HG02885 (cell line): Measurements from ENCODE around the gene WNT11.
"Not testable (repeated sequence)": the region's sequence is repeated elsewhere in the genome, so short reads cannot be mapped to it uniquely, and the experiment has no call there.

ENCODE experiments used
- ATAC-seq: cut with Tn5 transposase; IDR thresholded peaks from one replicate; pipeline ENCODE4 v1.9.1; 2021; ENCODE audit warnings: mild to moderate bottlenecking; ENCODE audit not compliant: unreplicated experiment, poor library complexity

Gene WNT11

DNA sequence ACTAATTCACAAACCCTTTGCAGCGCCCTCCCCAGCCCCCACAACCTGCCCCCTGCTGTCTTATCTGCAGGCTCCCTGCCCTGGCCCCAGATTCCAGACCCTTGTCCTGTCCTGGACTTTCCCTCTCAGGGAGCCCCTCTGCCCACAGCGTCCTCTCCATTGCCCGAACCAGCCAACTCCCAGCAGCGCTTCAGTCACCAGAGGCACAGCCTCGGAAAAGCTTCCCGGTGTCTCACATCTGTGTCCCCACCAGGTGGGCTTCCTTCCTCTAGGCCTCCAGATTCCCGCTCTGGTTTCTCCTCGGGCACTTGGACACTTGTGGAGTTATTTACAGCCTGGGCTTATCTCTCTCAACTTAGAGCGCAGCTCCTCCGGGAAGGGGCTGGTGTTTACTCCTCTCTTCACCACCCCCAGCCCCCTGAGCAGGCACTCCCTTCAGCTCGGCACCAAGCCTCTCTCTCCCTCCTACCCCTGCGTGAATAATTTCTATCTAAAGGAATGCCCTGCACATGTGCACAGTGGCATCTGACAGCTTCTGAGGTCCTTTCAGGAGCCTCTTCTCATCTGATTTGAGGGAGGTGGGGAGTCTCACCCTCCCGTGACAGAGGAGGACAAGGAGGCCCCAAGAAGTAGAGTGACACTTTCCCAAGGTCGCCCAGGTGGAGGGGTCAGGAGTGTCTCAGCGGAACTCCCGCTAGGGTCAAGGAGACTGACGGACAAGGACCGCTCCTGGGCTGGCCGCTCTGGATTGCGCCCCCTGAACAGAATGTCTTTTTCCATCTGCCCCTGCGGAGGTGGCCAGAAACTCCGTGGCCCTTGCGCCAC, 838 bp downstream of the WNT11 start:
- no peak for ATAC-seq

DNA sequence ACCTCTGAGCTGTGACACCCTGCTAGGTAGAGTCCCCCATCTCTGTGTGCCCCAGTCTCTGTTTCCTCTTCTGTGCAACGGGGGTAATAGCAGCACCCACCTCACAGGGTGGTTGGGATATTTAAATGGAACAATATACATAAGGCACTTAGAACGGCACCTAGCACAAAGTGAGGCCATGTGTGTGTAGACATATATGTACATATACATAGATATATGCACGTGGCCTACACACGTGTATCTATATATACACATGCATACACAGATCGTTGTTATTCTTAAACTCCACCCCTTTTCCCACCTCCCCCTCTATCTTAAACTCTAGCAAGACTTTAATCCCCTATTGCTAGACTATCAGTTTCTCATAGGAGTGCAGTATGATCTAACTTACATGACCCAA, 2.4 kb downstream of the WNT11 start:
- ATAC-seq = no peak

GRCh38 chr11:76203131-76203925, 3.0 kb downstream of the WNT11 start:
- ATAC-seq = no peak

DNA sequence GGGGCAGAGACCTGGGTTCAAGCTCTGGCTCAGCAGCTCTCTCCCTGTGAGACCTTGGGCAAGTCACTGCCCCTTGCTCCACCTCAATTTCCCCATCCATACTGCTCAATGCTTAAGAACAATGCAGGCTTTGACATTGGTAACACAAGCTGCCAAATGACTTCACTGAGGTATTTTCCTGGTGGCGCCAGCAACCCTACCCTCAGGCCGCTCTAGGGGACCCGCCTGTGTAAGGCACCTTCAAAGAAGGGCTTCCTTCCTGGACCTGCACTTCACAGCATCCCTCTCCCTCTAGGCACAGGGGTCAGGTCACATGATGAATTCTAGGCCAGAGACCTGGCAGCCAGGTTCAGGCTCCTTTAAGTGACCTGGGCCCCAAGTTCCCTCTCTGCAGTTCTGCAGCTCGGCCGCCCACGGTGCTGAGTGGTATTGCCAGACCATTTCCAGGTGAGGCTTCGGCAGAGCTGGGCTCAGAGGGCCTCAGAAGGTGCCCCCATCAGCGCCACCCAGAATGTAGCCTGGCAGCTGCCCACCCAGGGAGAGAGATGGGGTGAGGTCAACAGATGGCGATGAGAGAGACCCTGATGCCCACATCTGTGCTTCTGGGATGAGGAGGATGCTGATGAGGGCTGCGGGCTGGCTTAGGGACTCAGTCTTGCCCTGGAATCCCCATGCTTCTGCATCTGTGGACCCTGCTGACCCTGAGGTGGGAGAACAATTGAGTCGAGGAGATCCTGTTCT, 4.5 kb downstream of the WNT11 start:
- ATAC-seq = no peak

DNA sequence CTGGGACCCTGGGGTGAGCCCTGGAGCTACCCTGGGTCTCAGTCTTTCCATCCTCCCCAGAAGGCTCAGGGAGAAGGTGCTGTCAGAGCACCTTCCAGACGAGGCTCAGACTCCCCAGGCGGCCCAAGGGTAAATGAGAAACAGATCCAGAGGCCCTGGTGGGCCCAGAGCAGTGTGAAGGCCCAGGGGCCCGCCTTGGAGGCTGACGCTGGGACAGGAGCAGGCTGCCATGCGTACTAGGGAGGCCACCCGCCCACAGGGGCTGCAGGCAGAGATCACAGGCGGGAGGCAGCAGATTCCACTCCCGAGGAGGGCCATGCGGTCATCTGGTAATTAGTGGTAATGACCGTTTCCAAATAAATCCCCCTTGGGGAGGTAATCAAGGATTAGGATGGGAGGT, 5.2 kb downstream of the WNT11 start:
- no peak for ATAC-seq

DNA sequence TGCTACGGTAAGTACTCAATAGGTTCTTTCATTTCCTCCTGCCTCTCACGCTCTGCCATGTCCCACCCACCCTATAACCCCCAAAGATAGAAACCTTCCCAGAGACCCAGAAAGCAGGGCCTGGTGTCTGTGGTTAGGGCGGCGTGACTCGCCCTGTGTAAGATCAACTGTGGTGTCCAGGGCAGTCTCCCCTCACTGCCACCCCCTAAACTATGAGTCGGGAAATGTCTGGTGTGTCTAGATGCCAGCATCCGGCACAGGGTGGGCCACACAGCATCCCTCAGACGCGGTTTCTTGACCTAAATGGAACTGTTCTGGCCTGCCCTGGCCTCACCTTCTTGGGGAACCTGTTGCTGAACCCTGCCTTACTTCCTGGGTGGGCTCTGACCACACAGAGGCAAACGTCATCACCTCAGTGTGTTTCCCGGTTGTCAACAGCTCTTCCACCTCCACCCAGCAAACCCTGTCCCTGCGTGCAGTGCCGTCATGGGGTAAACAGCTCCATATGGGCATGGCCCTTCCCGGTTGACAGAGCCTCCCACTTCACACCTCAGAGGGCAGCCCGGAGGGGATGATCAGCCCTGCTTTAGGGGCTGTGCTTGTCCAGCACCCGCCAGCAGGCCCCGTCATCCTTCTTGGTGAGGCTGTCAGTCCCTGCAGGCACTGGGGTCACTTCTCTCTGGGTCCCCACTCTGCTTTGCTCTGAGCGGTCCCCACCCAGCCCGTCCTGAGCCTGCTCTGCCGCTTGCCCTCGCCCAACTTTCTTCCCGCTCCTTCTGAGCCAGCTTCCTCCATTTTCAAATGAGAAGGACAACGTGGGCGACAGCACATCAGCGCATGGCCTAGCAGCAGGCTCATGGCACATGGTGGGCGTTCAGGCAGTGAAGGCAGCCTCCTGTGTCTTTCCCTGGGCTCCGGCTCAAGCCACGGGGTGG, 6.0 kb downstream of the WNT11 start:
- no peak for ATAC-seq

- not testable (repeated sequence) for ATAC-seq
Measured at GRCh38 chr11:76198691-76199090, 7.6 kb downstream of the WNT11 start.

DNA sequence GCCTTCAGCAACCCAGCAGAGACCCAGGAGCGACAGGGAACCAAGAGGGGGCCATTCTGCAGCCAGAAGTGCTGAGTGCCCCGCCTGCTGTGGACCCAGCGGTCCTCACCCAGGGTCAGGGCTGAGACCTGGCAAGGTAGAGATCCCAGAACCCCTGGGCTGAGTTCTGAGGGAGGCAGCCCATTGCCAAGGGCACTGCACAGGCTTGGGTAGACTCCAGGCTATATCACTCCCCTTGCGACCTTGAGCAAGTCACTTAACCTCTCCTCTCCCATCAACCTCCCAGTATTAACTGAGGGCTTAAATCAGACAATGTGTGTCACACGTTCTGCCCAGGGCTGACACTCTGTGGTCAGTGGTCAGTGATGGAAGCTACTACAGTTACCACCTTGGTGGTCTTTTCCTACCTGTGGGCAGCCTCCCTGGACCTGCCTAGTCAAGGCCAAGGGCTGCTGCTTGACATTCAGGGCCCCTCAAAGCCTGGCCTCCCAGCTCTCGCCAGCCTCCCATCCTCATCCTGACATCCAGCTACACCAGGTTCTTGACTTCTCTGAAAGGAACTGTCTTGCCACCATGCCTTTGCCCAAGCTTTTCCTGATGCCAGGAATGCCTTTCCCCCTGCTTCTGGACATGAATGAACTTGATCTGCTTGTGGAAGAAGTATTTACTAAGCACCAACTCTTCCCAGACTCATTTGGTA, 8.2 kb downstream of the WNT11 start:
- no peak for ATAC-seq

- no peak for ATAC-seq
Measured at GRCh38 chr11:76197332-76197731, 9.0 kb downstream of the WNT11 start.

DNA sequence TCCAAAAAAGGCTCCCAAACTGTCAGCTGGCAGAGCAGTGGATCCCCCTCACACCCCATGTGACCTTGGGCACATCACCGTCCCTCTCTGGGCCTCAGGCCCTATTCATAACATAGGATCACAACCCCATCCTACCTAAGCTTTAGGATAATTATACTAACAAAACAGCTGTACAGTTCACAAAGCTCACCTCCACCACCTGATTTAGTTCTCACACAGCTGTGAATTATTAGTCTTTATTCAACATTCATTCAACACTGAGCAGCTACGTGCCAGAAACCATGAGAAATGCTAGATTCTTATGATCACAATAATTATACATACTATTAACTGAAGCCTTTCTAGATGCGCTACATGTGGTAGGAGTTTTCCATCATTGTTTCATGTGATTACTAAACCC, 9.5 kb downstream of the WNT11 start:
- ATAC-seq = no peak

DNA sequence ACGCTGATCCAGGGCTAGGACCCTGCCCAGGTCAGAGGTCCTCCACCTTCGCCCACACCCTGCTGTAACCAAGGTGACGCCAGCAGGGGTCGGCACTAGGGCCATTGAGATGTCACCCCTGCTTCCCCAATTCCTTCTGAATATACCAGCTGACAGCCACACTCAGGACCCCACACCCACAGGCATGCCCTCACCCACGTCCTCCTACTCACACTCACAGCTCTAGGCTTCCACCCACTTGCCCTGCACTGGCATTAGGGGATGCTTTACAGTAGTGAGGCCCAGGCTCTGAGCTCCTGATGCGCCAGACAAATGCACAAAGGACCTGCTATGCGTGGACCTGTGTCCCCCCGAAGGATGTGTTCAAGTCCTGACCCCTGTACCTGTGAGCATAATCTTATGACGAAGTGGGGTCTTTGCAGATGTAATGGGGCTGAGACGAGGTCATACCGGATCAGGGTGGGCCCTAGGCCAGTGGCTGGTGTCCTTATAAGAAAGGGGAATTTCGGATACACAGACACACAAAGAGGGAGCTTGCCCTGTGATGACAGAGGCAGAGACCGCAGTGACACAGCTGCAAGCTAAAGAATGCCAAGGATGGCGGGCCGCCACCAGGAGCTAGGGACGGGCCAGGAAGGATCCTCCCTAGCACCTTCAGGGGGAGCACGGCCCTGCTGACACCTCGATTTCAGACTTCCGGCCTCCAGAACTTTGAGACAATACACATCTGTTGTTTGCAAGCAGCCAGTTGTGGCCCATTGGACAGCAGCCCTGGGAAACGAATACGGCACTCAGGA, 11.2 kb downstream of the WNT11 start:
- ATAC-seq = no peak

GRCh38 chr11:76193219-76193618, 13.1 kb downstream of the WNT11 start:
- ATAC-seq = no peak

DNA sequence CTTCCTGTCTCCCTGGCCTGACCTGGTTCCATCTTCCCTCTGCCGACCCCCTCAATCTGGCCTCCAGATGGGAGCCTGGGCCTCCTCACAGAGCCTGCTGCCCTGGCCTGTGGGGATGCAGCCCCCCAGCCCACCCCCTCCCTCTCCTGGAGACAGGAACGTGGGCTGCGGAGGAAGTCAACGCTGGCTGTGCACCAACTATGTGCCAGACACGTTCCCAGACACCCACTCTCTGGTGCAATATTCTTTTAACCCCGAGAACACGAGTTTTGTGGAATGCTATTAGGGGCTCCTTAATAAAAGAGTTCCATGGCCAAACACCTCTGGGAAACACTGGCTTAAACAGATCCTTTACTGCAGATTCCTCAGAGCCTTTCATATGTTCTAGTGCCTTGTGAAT, 15.9 kb downstream of the WNT11 start:
- ATAC-seq = no peak

- ATAC-seq = no peak
Measured at GRCh38 chr11:76189682-76190081, 16.6 kb downstream of the WNT11 start.

DNA sequence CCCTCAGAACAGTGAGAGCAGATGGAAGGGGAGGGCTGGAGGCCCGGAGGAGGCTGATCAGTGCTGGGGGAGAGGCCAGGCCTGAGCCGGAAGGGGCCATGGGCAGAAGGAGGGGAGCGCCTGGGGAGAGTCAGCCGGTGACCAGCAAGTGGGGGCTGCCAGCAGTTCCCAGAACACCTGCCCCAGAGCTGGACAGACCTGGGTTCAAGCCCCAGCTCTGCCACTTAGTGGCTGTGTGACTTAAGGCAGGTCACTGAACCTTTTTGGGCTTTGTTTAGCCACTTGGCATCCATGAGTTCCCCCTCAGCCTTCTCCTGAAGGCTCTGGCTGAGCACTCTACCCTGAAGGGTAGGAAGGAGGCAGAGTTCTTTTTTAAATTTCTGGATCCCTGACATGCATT, 17.4 kb downstream of the WNT11 start:
- no peak for ATAC-seq

- ATAC-seq = no peak
Measured at GRCh38 chr11:76186776-76187279, 19.5 kb downstream of the WNT11 start.

DNA sequence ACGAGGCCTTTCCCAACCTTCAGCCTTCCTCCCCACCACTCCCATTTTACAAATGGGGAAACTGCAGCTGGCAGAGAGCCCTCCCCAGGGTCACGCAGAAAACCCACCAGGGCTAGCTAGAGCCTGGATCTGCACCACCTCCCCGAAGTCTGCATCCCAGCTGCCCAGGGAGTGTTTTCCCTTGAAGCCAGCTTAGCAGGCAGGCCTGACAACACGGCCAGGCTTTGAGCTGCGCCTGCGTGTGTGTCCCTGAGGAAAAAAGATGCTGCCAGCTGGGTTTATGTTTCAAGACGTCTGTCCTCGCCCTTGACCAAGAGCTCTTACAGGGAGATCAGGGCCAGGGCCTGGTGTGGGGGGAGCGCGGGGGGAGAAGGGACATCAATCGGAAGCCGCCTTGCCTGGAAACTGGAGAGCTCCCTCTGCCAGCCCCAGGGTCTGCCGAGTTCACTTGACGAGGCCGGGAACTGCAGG, 20.3 kb downstream of the WNT11 start:
- no peak for ATAC-seq

- no peak for ATAC-seq
Measured at GRCh38 chr11:76185511-76185910, 20.8 kb downstream of the WNT11 start.
